Kidney epithelial cell (primary cell): Measurements from ENCODE around the gene C19orf18. TPM values are rescaled to one million over a fixed set of nuclear protein-coding genes. Genes with fewer than 3 reads are reported as not detected.
"Not testable (repeated sequence)": the region's sequence is repeated elsewhere in the genome, so short reads cannot be mapped to it uniquely, and the experiment has no call there.

Experiments used
- DNase-seq: peaks from one replicate; pipeline ENCODE4 v3.0.0-alpha.2; 2010; ENCODE audit warnings: low read depth
- H3K27me3 ChIP-seq: 2 replicates; pipeline ENCODE4 v1.6.0; 2011; ENCODE audit warnings: low read length; ENCODE audit not compliant: control insufficient read depth, insufficient read depth
- H3K36me3 ChIP-seq: 2 replicates; pipeline ENCODE4 v1.5.1; 2011; ENCODE audit warnings: low read length; ENCODE audit not compliant: control insufficient read depth, insufficient read depth
- H3K4me3 ChIP-seq: 2 replicates; pipeline ENCODE4 v1.5.1; 2011; ENCODE audit warnings: low read depth, mild to moderate bottlenecking, control low read depth, low read length
- total RNA-seq: library from RNA; depleted of rRNA; stranded (reverse); fragments of >200 nt; gene quantifications from 2 replicates; pipeline ENCODE4 v1.2.3, GENCODE V29; 2015
- TF ChIP-seq, protein P1 (sequence below): IDR thresholded peaks from 2 replicates; pipeline ENCODE4 v1.5.1; 2011; ENCODE audit warnings: mild to moderate bottlenecking, moderate library complexity, low read length, control low read depth, inconsistent platforms; ENCODE audit not compliant: insufficient read depth, poor library complexity, severe bottlenecking

Gene C19orf18
- total RNA-seq, 1 donor from 2014 or later, result 0.17 TPM

DNA sequence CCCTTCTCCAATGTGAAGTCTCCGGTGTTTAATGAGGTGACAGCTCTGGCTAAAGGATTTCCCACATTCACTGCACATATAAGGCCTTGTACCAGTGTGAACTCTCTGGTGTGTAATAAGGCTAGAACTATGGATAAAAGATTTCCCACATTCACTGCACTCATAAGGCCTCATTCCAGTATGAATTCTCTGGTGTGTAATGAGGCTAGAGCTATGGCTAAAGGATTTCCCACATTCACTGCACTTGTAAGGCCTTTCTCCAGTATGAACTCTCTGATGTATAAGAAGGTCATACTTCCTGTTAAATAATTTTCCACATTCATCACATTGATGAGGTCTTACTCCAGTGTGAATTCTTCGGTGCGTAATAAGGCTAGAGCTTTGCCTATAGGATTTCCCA, 32.7 kb downstream of the C19orf18 start:
- TF ChIP-seq, protein P1, sequence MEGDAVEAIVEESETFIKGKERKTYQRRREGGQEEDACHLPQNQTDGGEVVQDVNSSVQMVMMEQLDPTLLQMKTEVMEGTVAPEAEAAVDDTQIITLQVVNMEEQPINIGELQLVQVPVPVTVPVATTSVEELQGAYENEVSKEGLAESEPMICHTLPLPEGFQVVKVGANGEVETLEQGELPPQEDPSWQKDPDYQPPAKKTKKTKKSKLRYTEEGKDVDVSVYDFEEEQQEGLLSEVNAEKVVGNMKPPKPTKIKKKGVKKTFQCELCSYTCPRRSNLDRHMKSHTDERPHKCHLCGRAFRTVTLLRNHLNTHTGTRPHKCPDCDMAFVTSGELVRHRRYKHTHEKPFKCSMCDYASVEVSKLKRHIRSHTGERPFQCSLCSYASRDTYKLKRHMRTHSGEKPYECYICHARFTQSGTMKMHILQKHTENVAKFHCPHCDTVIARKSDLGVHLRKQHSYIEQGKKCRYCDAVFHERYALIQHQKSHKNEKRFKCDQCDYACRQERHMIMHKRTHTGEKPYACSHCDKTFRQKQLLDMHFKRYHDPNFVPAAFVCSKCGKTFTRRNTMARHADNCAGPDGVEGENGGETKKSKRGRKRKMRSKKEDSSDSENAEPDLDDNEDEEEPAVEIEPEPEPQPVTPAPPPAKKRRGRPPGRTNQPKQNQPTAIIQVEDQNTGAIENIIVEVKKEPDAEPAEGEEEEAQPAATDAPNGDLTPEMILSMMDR, result no peak
- H3K36me3 ChIP-seq, result no peaks in the 10 kb centered on the region
- no peak overlapping the region for H3K4me3 ChIP-seq
- H3K27me3 ChIP-seq, result no peaks in the 10 kb centered on the region
- no peak for DNase-seq

DNA sequence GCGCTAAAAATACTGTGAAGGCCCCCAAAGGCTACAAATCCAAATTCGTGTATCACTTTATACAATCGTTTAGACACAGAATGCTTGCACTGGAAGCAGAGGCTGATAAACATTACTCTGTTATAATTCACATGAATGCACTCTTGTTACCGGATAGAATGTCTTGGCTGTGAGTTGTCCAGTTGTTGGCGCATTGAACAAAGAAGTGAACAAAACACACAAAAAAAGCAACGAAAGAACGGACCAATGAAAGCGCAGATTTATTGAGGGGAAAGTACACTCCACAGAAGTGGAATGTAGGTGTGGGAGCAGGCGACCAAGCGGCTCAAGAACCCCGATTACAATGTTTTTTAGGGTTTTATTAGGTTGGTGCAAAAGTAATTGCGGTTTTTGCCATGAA, 38.6 kb downstream of the C19orf18 start:
- H3K27me3 ChIP-seq, result no peaks in the 10 kb centered on the region
- H3K36me3 ChIP-seq, result no peaks in the 10 kb centered on the region
- TF ChIP-seq, protein P1, result no peak
- DNase-seq, result no peak
- no peak overlapping the region for H3K4me3 ChIP-seq

DNA sequence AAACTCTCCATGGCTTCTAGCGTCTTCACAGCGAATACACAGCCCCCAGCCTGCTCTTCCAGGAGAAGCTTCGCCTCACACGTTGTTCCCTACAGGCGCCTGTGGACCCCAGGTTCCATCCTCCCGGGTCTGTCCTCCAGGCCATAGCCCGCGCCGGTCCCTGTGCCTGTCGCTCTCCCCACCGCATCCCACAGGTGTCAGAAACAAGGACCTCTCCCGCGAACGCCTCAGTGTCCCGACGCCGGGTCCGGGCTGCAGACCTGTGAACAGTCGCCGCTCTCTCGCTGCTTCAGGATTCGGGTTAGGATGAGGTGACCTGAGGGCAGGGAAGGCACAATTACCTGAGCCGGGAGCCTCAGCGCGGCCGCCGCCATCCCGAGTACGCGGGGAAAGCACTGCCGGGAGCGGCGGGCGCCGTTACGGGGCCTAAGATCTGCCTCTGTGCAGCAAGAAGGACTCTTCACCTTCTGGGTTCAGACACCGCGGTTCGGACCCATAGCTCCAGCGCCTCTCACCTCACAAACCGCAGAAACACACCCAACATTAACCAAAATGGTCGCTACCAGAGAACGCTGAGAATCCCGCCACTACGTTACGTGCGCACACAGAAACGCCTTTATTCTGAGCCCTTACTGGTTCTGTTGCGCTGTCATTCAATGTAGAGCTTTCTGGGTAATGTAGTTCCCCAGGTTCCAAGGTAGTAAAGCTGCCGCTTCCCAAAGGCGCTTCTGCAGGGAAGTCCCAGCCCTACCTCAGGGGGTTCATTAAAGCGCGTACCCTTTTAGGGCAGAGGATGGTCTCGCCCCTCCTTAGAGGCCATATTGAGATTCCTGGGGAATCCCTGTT, 39.3 kb downstream of the C19orf18 start, which contains the start of gene ZNF418:
Gene ZNF418 (minus strand): TSS at position 583 of the 846 bp plus-strand sequence. CDS start 1,580 bp downstream, outside the sequence.
- TF ChIP-seq, protein P1, result no peak
- Histone ChIP-seq H3K4me3 (peak within 1 kb of the TSS; percentile 82), H3K27me3 (no peaks in the 10 kb centered on the region), H3K36me3 (no peaks in the 10 kb centered on the region)
- DNase-seq, result peak; percentile 62

DNA sequence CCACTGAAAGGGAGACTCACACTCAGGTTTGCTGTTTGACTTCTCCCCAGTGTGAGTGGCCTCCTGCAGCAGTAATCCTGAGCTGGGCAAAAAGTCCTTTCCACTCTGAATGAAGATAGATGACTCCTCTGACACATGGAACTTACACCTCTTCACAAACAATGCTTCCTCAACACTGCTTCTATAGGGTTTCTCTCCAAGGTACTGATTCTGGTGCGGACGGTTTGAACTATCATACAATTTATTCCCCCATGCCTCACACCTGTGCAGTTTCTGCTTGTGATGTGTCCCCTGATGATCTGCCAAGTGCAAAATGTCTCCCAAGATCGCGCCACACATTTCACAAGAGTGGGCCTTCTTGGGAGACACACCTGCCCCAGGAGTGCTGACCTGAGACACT, 46.7 kb downstream of the C19orf18 start:
- TF ChIP-seq, protein P1, result no peak
- Histone ChIP-seq H3K27me3 (no peaks in the 10 kb centered on the region), H3K36me3 (no peaks in the 10 kb centered on the region), H3K4me3 (no peak overlapping the region)
- no peak for DNase-seq

DNA sequence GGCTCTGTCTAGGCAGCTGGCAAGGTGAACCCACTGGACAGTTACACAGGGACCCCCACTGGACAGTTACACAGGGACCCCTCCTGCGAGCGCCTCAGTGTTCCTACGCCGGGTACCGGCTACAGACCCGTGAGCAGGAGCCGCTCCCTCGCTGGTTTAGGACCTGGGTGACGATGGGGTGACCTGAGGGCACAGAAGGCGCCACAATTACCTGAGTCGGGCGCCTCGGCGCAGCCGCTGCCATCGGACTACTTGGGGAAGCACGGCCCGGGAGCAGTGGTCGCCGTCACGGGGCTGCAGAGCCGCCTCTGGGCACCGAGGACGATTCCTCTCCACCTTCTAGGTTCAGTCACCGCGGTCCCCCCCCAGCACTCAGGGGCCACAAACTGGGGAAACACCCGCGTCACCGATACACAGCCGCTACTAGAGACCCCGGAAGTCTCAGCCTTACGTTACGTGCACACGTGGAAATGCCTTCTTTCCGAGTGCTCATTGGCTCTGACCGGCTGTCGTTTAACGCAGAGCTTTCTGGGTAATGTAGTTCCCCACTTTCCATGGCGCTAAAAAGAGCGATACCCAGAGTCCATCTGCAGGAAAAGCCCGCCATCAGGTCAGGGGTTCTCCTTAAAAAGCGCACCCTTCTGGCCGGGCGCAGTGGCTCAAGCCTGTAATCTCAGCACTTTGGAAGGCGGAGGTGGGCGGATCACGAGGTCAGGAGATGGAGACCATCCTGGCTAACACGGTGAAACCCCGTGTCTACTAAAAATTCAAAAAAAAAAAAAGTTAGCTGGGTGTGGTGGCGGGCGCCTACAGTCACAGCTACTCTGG, 58.0 kb downstream of the C19orf18 start, which contains the start of gene ZNF417:
Gene ZNF417 (minus strand): TSS at position 425 of the 828 bp plus-strand sequence. CDS start 181 bp downstream, at position 244.
- TF ChIP-seq, protein P1, result peak; percentile 30
- not testable (repeated sequence) for H3K36me3 ChIP-seq

More for the DNA sequence above, 58.0 kb downstream of the C19orf18 start, which contains the start of gene ZNF417:
- DNase-seq, result peak; percentile 91
- peak within 1 kb of the TSS; percentile 89 for H3K4me3 ChIP-seq
- not testable (repeated sequence) for H3K27me3 ChIP-seq
